Activated B cell treated with CpG ODN at 0.5 μM for 24 hours (primary cell): ENCODE measurements around the gene ANGEL2. TPM values are rescaled to one million over a fixed set of nuclear protein-coding genes. Genes with fewer than 3 reads are reported as not detected.

Experiments
- ATAC-seq: fragments of 200-7000 bp; cut with Tn5 transposase; one replicate; pipeline ENCODE4 v1.10.0; 2021; ENCODE audit warnings: low read depth, mild to moderate bottlenecking, moderate library complexity
- CTCF ChIA-PET: fragments of 350-600 bp; sonication (Branson Sonifier 250); formaldehyde crosslinking; loops from one replicate; lab custom pipeline; 2021; ENCODE audit warnings: antibody characterized with exemption; lab: Charles Lee
- POLR2A ChIA-PET: fragments of 350-600 bp; sonication (Branson Sonifier 250); formaldehyde crosslinking; loops from one replicate; lab custom pipeline; 2021; ENCODE audit warnings: antibody characterized with exemption; lab: Charles Lee
- DNase-seq: peaks from one replicate; pipeline ENCODE4 v3.0.0; 2022
- H3K27ac Mint-ChIP-seq: one replicate; pipeline ENCODE4 v1.8.0; 2020; ENCODE audit warnings: mixed read lengths
- H3K27me3 Mint-ChIP-seq: one replicate; pipeline ENCODE4 v1.8.0; 2021; ENCODE audit warnings: mixed read lengths
- H3K36me3 Mint-ChIP-seq: one replicate; pipeline ENCODE4 v1.8.0; 2021; ENCODE audit warnings: low read depth, mixed read lengths
- H3K4me1 Mint-ChIP-seq: one replicate; pipeline ENCODE4 v1.8.0; 2021; ENCODE audit warnings: mixed read lengths
- H3K4me3 Mint-ChIP-seq: one replicate; pipeline ENCODE4 v1.8.0; 2020; ENCODE audit warnings: mild to moderate bottlenecking, mixed read lengths
- H3K9me3 Mint-ChIP-seq: one replicate; pipeline ENCODE4 v1.8.0; 2020; ENCODE audit warnings: mixed read lengths
- CTCF ChIP-seq: fragments of 200-600 bp; IDR thresholded peaks from one replicate; pipeline ENCODE4 v1.8.0; 2022; ENCODE audit warnings: antibody characterized with exemption, mild to moderate bottlenecking
- intact Hi-C: fragments of 100-400 bp; cut with micrococcal nuclease; formaldehyde crosslinking; loops from one replicate; pipeline ENCODE4 v1.15.1; 2024
- total RNA-seq: library from RNA; stranded (reverse); gene quantifications from 2 replicates; pipeline ENCODE4 v1.2.3, GENCODE V29; 2022

The ANGEL2 gene
- total RNA-seq, 1 donor from 2014 or later: 63.3 TPM

GRCh38 chr1:213017447-213018273 lies 2.0 kb upstream of the ANGEL2 start:
- H3K4me1 Mint-ChIP-seq: peaks cover 18% of the 10 kb centered on the region
- H3K27me3 Mint-ChIP-seq: peaks cover 6% of the 10 kb centered on the region
- ATAC-seq (no peak), DNase-seq (no peak)
- no peak for TF ChIP-seq CTCF
- H3K27ac Mint-ChIP-seq: no peak overlapping the region
- H3K36me3 Mint-ChIP-seq: peaks cover 11% of the 10 kb centered on the region
- intact Hi-C loops: loop anchor here (5.0 to 10.0 kb wide), 3 partner anchors 160 to 1763 kb away; partner anchors contain the start of genes DTL, FLVCR1, INTS7 and RCOR3
- ChIA-PET CTCF (interaction anchor here (0.9 kb wide), 1 partner anchor 353 kb away, joined by 4 read pairs; no protein-coding TSS in a partner anchor), POLR2A (interaction anchor here (1.8 kb wide), 1 partner anchor 33 kb away, joined by 4 read pairs; the partner anchor contains the start of gene RPS6KC1)
- no peaks in the 10 kb centered on the region for H3K9me3 Mint-ChIP-seq
- no peak overlapping the region for H3K4me3 Mint-ChIP-seq

- peak overlapping the region; percentile 100 for H3K4me3 Mint-ChIP-seq
- CTCF ChIA-PET: interaction anchor here (1.2 to 1.8 kb wide), 2 partner anchors 12 to 979 kb away, joined by 4 to 5 read pairs; partner anchors contain the start of genes DTL and INTS7
- no peaks in the 10 kb centered on the region for H3K9me3 Mint-ChIP-seq
- no peak for DNase-seq
- intact Hi-C loops: loop anchor here (1.0 to 10.0 kb wide), 11 partner anchors 37 to 1760 kb away; partner anchors contain the start of genes ATF3, CENPF, DTL and FLVCR1
- POLR2A ChIA-PET: interaction anchor here (0.7 to 1.7 kb wide), 6 partner anchors 36 to 406 kb away, joined by 3 to 7 read pairs (median 5); partner anchors contain the start of genes ATF3, FLVCR1, NSL1 and RPS6KC1
- H3K36me3 Mint-ChIP-seq: peaks cover 30% of the 10 kb centered on the region
- H3K27ac Mint-ChIP-seq: peak overlapping the region; percentile 99
- TF ChIP-seq CTCF: no peak
- H3K4me1 Mint-ChIP-seq: peaks cover 20% of the 10 kb centered on the region
- no peak for ATAC-seq
- H3K27me3 Mint-ChIP-seq: no peaks in the 10 kb centered on the region
Measured at GRCh38 chr1:213014642-213015041, 1.0 kb downstream of the ANGEL2 start.

- CTCF ChIA-PET: no interaction called here
- Mint-ChIP-seq H3K27ac (no peak overlapping the region), H3K27me3 (no peaks in the 10 kb centered on the region), H3K4me1 (peaks cover 9% of the 10 kb centered on the region), H3K36me3 (peaks cover 72% of the 10 kb centered on the region), H3K9me3 (no peaks in the 10 kb centered on the region), H3K4me3 (no peak overlapping the region)
- ATAC-seq: no peak
- TF ChIP-seq CTCF: no peak
- POLR2A ChIA-PET: no interaction called here
- no peak for DNase-seq
- intact Hi-C loops: no loop called here
Measured at GRCh38 chr1:213008564-213008963, 7.1 kb downstream of the ANGEL2 start.

GRCh38 chr1:213003256-213003655 lies 12.4 kb downstream of the ANGEL2 start:
- H3K36me3 Mint-ChIP-seq: peaks cover 70% of the 10 kb centered on the region

More at GRCh38 chr1:213003256-213003655, 12.4 kb downstream of the ANGEL2 start:
- Mint-ChIP-seq H3K27me3 (no peaks in the 10 kb centered on the region), H3K4me3 (no peak overlapping the region), H3K9me3 (no peaks in the 10 kb centered on the region), H3K4me1 (peaks cover 2% of the 10 kb centered on the region), H3K27ac (no peak overlapping the region)
- DNase-seq (no peak), ATAC-seq (no peak)
- ChIA-PET CTCF (interaction anchor here (0.6 to 2.2 kb wide), 3 partner anchors 8 to 373 kb away, joined by 3 to 8 read pairs (median 4); no protein-coding TSS in a partner anchor), POLR2A (no interaction called here)
- TF ChIP-seq CTCF: no peak
- intact Hi-C loops: no loop called here
